Neural progenitor cell (in vitro differentiated cells): ENCODE results near the gene PGLYRP4. TPM values are rescaled to one million over a fixed set of nuclear protein-coding genes. Genes with fewer than 3 reads are reported as not detected.

ENCODE experiments used
- DNase-seq: peaks from one replicate; pipeline ENCODE4 v3.0.0-alpha.2; 2016; ENCODE audit warnings: low spot score
- H2AFZ ChIP-seq: fragments of 200-600 bp; sonication (generic); replicated peaks from 2 replicates; pipeline ENCODE4 v1.6.1; 2016; ENCODE audit warnings: antibody characterized with exemption
- H3F3A ChIP-seq: fragments of 200-600 bp; sonication (generic); 2 replicates; pipeline ENCODE4 v1.6.1; 2016; ENCODE audit warnings: antibody characterized with exemption, low read depth
- H3K27ac ChIP-seq: fragments of 200-600 bp; sonication (generic); 2 replicates; pipeline ENCODE4 v1.5.1; 2016; ENCODE audit warnings: mild to moderate bottlenecking
- H3K27me3 ChIP-seq: fragments of 200-600 bp; sonication (generic); 2 replicates; pipeline ENCODE4 v1.6.1; 2016; ENCODE audit warnings: mild to moderate bottlenecking, moderate library complexity
- H3K36me3 ChIP-seq: fragments of 200-600 bp; sonication (generic); 2 replicates; pipeline ENCODE4 v1.5.1; 2016
- H3K4me1 ChIP-seq: fragments of 200-600 bp; sonication (generic); 2 replicates; pipeline ENCODE4 v1.6.1; 2016; ENCODE audit warnings: mixed run types
- H3K4me2 ChIP-seq: fragments of 200-600 bp; sonication (generic); 2 replicates; pipeline ENCODE4 v1.6.1; 2016
- H3K4me3 ChIP-seq: fragments of 200-600 bp; sonication (generic); 2 replicates; pipeline ENCODE4 v1.5.1; 2016
- H3K79me2 ChIP-seq: fragments of 200-600 bp; sonication (generic); 2 replicates; pipeline ENCODE4 v1.6.1; 2016; ENCODE audit warnings: low read depth
- H3K9ac ChIP-seq: fragments of 200-600 bp; sonication (generic); 2 replicates; pipeline ENCODE4 v1.6.1; 2016
- H3K9me3 ChIP-seq: fragments of 200-600 bp; sonication (generic); 2 replicates; pipeline ENCODE4 v1.5.1; 2016; ENCODE audit warnings: low read depth
- H4K20me1 ChIP-seq: fragments of 200-600 bp; sonication (generic); 2 replicates; pipeline ENCODE4 v1.6.1; 2016; ENCODE audit warnings: low read depth
- H3K27ac Mint-ChIP-seq: 3 replicates; pipeline ENCODE4 v1.8.0; 2021; ENCODE audit warnings: mixed read lengths
- H3K27me3 Mint-ChIP-seq: 2 replicates; pipeline ENCODE4 v1.8.0; 2022; ENCODE audit warnings: low read depth, mild to moderate bottlenecking, inconsistent platforms, moderate library complexity, mixed read lengths; ENCODE audit not compliant: insufficient read depth
- H3K36me3 Mint-ChIP-seq: 3 replicates; pipeline ENCODE4 v1.8.0; 2021; ENCODE audit warnings: mixed read lengths
- H3K4me1 Mint-ChIP-seq: 3 replicates; pipeline ENCODE4 v1.8.0; 2021; ENCODE audit warnings: mixed read lengths
- H3K4me3 Mint-ChIP-seq: 3 replicates; pipeline ENCODE4 v1.8.0; 2021; ENCODE audit warnings: mild to moderate bottlenecking, moderate library complexity, mixed read lengths
- H3K9me3 Mint-ChIP-seq: 3 replicates; pipeline ENCODE4 v1.8.0; 2020; ENCODE audit warnings: mixed read lengths
- EZH2 ChIP-seq: fragments of 200-600 bp; sonication (generic); IDR thresholded peaks from 2 replicates; pipeline ENCODE4 v1.6.1; 2017; ENCODE audit warnings: antibody characterized with exemption, mild to moderate bottlenecking, moderate library complexity
- EZH2phosphoT487 ChIP-seq: fragments of 200-600 bp; sonication (generic); IDR thresholded peaks from 2 replicates; pipeline ENCODE4 v1.6.1; 2017; ENCODE audit warnings: antibody characterized with exemption
- total RNA-seq: library from RNA; depleted of rRNA; stranded (reverse); fragments of >200 nt; gene quantifications from 2 replicates; pipeline ENCODE4 v1.2.3, GENCODE V29; 2015; ENCODE audit warnings: low replicate concordance
- TF ChIP-seq, protein P1 (sequence below): fragments of 200-600 bp; sonication (generic); IDR thresholded peaks from 2 replicates; pipeline ENCODE4 v1.5.1; 2017; ENCODE audit warnings: antibody characterized with exemption, mild to moderate bottlenecking

PGLYRP4 gene
- total RNA-seq, 1 donor from 2014 or later = not detected

DNA sequence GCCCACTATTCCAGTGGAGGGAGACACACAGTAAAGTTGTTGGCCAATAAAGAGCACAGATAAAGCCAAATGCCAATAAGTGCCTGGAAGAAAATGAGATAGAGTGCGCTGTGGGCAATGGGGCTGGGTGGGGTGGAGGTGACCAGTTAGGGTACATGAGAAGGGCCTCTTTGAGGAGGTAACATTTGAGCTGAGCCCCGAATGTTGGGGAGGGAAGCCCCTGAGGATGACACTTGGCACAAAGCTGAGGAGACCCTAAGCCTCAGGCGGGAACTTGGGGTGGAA, 10.0 kb upstream of the PGLYRP4 start:
- H3K4me1 Mint-ChIP-seq = no peaks in the 10 kb centered on the region
- TF ChIP-seq, protein P1, sequence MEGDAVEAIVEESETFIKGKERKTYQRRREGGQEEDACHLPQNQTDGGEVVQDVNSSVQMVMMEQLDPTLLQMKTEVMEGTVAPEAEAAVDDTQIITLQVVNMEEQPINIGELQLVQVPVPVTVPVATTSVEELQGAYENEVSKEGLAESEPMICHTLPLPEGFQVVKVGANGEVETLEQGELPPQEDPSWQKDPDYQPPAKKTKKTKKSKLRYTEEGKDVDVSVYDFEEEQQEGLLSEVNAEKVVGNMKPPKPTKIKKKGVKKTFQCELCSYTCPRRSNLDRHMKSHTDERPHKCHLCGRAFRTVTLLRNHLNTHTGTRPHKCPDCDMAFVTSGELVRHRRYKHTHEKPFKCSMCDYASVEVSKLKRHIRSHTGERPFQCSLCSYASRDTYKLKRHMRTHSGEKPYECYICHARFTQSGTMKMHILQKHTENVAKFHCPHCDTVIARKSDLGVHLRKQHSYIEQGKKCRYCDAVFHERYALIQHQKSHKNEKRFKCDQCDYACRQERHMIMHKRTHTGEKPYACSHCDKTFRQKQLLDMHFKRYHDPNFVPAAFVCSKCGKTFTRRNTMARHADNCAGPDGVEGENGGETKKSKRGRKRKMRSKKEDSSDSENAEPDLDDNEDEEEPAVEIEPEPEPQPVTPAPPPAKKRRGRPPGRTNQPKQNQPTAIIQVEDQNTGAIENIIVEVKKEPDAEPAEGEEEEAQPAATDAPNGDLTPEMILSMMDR = no peak
- TF ChIP-seq EZH2 (no peak), EZH2phosphoT487 (no peak)
- Histone ChIP-seq H3K9me3 (no peaks in the 10 kb centered on the region), H4K20me1 (no peaks in the 10 kb centered on the region), H3F3A (no peaks in the 10 kb centered on the region), H3K4me3 (no peak overlapping the region), H3K4me2 (no peak overlapping the region), H3K27ac (no peak overlapping the region), H2AFZ (no peak overlapping the region), H3K79me2 (no peaks in the 10 kb centered on the region), H3K36me3 (no peaks in the 10 kb centered on the region), H3K9ac (no peak overlapping the region), H3K27me3 (no peaks in the 10 kb centered on the region), H3K4me1 (no peaks in the 10 kb centered on the region)
- peaks cover 7% of the 10 kb centered on the region for H3K27me3 Mint-ChIP-seq
- no peak overlapping the region for H3K4me3 Mint-ChIP-seq
- no peak for DNase-seq
- H3K36me3 Mint-ChIP-seq = no peaks in the 10 kb centered on the region
- H3K27ac Mint-ChIP-seq = no peak overlapping the region
- no peaks in the 10 kb centered on the region for H3K9me3 Mint-ChIP-seq

DNA sequence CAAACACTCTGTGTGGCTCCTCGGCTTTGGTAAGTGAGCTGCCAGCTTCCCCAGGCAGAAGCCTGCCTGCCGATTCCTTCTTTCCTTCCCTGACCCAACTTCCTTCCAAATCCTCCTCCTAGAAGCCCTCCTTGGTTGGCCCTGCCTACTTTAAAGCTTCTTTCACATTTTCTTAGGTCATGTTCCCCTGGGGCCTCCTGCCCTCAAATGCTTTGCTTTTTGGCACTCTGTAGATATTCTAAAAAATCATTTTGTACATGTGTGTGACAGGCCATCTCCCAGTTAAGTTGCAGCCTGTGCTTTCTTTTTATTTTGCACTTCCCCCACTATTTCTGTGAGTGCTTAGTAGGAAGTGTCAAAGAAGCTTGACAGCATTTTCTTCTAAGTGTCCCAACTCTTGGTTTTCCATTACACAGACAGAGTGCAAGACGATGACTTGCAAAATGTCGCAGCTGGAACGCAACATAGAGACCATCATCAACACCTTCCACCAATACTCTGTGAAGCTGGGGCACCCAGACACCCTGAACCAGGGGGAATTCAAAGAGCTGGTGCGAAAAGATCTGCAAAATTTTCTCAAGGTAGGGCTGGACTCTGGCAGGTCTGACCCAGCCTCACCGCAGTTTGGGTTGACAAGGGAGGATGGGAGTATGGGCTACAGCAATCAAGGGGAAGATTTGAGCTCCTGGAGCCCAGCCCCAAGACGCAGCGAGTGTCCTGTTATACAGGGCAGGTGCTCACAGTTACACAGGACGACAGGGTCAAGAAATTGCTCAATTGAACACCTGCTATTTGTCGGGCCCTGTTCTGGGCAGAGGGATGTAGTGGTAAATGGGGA, 9.4 kb upstream of the PGLYRP4 start, which contains the start of gene S100A9:
TSS of gene S100A9 (plus strand) at position 2 of the 838 bp plus-strand sequence. CDS start at position 432, 430 bp downstream.
- no peak within 1 kb of the TSS for H3K9ac ChIP-seq
- no peaks in the 10 kb centered on the region for H3F3A ChIP-seq
- H3K79me2 ChIP-seq = no peaks in the 10 kb centered on the region
- no peaks in the 10 kb centered on the region for H3K36me3 ChIP-seq
- no peak for DNase-seq
- no peaks in the 10 kb centered on the region for H3K9me3 Mint-ChIP-seq
- no peaks in the 10 kb centered on the region for H3K9me3 ChIP-seq
- TF ChIP-seq EZH2 = no peak
- TF ChIP-seq EZH2phosphoT487 = no peak
- TF ChIP-seq, protein P1 = no peak
- no peak within 1 kb of the TSS for H3K27ac Mint-ChIP-seq
- H3K27me3 ChIP-seq = no peaks in the 10 kb centered on the region
- H3K4me2 ChIP-seq = no peak within 1 kb of the TSS
- no peak within 1 kb of the TSS for H3K4me3 Mint-ChIP-seq
- no peak within 1 kb of the TSS for H3K4me3 ChIP-seq
- H2AFZ ChIP-seq = no peak within 1 kb of the TSS
- H4K20me1 ChIP-seq = no peaks in the 10 kb centered on the region
- H3K4me1 Mint-ChIP-seq = no peaks in the 10 kb centered on the region
- no peaks in the 10 kb centered on the region for H3K4me1 ChIP-seq
- H3K27me3 Mint-ChIP-seq = peaks cover 6% of the 10 kb centered on the region
- H3K27ac ChIP-seq = no peak within 1 kb of the TSS
- H3K36me3 Mint-ChIP-seq = no peaks in the 10 kb centered on the region

DNA sequence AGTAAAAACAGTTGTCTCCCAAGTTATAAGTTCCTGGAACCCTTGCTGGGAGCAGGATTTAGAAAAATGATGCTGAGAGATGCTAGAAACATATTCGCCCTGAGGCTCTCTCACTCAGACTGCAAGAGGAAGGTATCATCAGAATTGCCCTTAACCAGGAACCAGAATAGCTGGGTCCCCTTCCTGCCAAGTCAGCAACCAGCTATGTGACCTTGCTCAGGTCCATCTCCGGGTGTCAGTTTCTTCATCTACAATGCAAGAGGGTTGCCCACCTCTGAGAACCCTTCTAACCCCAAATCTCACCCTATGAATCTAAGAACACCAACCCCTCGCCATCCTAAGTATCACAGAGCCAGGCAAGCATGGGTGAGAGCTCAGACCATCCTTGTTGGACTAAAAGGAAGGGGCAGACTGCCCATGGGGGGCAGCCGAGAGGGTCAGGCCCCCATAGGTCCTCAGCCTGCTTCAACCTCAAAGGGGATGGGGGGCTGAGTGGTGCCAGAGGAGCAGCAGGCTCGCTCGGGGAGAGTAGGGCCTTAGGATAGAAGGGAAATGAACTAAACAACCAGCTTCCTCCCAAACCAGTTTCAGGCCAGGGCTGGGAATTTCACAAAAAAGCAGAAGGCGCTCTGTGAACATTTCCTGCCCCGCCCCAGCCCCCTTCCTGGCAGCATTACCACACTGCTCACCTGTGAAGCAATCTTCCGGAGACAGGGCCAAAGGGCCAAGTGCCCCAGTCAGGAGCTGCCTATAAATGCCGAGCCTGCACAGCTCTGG, 8.6 kb upstream of the PGLYRP4 start:
- H3K4me3 ChIP-seq = no peak overlapping the region
- DNase-seq = no peak
- Mint-ChIP-seq H3K36me3 (no peaks in the 10 kb centered on the region), H3K4me3 (no peak overlapping the region), H3K27me3 (peaks cover 5% of the 10 kb centered on the region), H3K4me1 (no peaks in the 10 kb centered on the region), H3K9me3 (no peaks in the 10 kb centered on the region), H3K27ac (no peak overlapping the region)
- no peaks in the 10 kb centered on the region for H3K79me2 ChIP-seq
- H3K27ac ChIP-seq = no peak overlapping the region
- H3K4me2 ChIP-seq = no peak overlapping the region
- no peaks in the 10 kb centered on the region for H3K9me3 ChIP-seq
- no peaks in the 10 kb centered on the region for H4K20me1 ChIP-seq
- no peak for TF ChIP-seq EZH2
- TF ChIP-seq, protein P1 = no peak
- no peak for TF ChIP-seq EZH2phosphoT487
- no peaks in the 10 kb centered on the region for H3K36me3 ChIP-seq
- H3K4me1 ChIP-seq = no peaks in the 10 kb centered on the region
- no peaks in the 10 kb centered on the region for H3K27me3 ChIP-seq
- no peak overlapping the region for H3K9ac ChIP-seq
- H3F3A ChIP-seq = no peaks in the 10 kb centered on the region
- no peak overlapping the region for H2AFZ ChIP-seq
